H54 (cell line): Measurements from ENCODE around the gene ANKS1A.
A peak's percentile ranks its signal among the peaks of the same experiment; 100 is the strongest.

Experiments used
- DNase-seq: peaks from one replicate; pipeline ENCODE4 v3.0.0; 2011; ENCODE audit warnings: low spot score, mixed read lengths; ENCODE audit not compliant: insufficient read length
- FAIRE-seq: peaks from 3 replicates; lab custom pipeline; 2011; peaks lifted over from hg19 to GRCh38; lab: Jason Lieb, UNC
- POLR2A ChIP-seq: IDR thresholded peaks from 2 replicates; pipeline ENCODE4 v1.6.1; 2011; ENCODE audit warnings: low read depth, mild to moderate bottlenecking, low read length

The ANKS1A gene

DNA sequence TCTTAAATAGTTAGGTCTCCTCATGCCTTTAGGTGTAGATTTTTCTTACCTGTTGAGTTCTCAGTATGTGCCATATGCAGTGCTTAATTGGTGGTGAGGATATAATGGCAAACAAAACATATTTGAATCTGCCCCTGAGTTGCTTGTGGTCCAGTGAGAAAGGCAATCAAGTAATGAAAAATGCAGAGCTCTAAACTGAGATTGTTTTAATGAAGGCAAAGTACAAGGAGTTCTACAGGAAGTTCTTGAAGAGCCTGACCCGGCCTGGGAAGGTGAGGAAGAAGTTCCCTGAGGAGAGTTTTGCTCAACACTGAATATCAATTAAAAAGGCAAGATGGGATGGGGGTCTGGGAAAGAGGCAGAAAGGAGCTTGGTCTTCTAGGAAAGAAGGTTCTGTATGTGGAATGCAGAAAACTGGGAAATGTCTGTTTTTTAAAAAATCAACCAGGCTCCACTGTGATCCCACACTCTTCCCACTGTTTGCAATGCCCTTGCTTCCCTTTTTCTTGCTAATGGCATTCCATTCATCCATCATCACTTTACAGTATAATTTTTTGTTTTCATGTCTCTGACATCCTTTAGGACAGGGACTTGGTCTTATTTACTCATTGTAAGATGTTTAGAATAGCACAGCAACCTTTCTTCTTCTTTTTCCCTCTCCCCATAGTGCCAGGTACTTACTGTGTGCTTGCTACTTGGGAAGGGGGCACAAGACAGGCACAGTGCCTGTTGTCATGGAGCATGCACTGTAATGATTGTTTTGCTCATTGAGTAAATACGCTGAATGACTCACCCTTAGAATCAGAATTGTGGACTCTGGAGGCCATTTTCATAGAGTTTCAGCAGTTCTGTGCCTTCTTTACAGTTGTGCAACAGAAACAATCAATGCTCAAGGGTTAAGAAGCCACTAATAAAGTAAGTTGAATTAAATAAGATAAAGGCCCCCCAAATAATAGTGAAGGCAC is 64.3 kb downstream of the ANKS1A start:
- DNase-seq (peak; percentile 16), FAIRE-seq (peak; percentile 55)
- TF ChIP-seq POLR2A, result no peak

- DNase-seq (no peak), FAIRE-seq (no peak)
- TF ChIP-seq POLR2A, result no peak
These were observed 66.4 kb downstream of the ANKS1A start for GRCh38 chr6:34955442-34955841.

DNA sequence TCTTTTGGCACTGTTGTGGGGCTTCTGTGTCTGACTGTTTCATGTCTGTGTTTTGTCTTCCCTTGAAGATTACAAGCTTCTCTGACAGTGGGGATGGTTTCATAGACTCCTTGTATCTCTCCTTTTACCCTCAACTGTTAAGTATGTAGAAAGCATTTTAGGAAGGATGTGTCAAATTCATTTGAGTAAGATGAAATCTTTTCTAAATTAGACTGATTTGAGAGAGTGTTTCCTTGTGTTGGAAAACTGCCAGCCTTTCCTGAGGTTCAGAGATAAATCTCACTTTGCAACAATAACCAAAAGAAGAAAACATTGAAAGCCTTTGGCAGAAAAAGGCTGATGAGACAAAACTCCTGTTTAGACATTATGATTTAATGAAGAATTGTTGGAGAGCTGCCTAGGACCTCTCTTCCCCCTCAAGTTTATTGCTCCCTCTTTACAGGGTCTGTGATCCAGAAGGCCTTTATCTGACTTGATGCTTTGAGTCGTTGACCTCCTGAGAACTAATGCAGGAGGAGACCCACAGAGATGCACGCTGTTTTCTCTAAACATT is 68.3 kb downstream of the ANKS1A start:
- no peak for TF ChIP-seq POLR2A
- FAIRE-seq (no peak), DNase-seq (no peak)

- no peak for TF ChIP-seq POLR2A
- DNase-seq (no peak), FAIRE-seq (no peak)
These were observed 69.7 kb downstream of the ANKS1A start for GRCh38 chr6:34958734-34959133.

GRCh38 chr6:34959224-34959623 is 70.2 kb downstream of the ANKS1A start:
- FAIRE-seq (no peak), DNase-seq (no peak)
- no peak for TF ChIP-seq POLR2A

DNA sequence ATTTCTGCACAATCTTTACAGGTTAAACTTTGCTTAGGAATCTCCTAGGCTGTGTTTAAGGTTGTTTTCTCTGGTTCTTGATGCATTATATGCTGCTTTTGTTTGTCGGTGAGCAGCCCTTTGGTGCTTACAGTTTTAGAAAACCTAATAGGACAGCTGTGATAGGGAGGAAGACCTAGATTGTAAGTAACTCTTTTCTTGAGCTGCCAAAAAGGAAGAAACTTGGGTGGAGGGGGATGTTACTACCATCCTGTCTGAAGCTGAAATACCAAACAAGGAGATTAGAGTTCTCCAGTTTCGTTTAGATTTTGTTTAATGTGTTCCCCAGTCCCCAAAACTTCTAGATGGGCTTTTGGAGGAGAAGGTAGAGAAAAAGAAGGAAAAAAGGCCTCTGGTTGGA is 72.0 kb downstream of the ANKS1A start:
- no peak for DNase-seq
- no peak for TF ChIP-seq POLR2A
- FAIRE-seq, result no peak

GRCh38 chr6:34961574-34961973 is 72.5 kb downstream of the ANKS1A start:
- FAIRE-seq, result no peak
- DNase-seq, result no peak
- TF ChIP-seq POLR2A, result no peak

GRCh38 chr6:34964564-34964963 is 75.5 kb downstream of the ANKS1A start:
- FAIRE-seq, result no peak
- TF ChIP-seq POLR2A, result no peak
- DNase-seq, result no peak

DNA sequence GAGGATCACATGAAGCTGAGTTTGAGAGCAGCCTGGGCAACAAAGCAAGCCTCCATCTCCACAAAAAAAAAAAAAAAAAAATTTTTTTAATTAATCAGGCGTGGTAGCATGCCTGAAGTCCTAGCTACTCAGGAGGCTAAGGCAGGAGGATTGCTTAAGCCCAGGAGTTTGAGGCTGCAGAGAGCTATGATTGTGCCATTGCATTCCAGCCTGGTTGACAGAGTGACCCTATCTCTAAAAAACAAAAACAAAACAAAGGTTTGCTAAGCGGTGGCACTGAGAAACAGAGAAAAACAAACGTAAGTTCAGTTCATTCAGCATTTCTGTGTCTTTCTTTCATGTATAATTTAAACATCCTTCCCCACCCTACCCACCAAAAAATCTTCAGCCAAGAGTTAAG is 78.4 kb downstream of the ANKS1A start:
- no peak for FAIRE-seq

DNA sequence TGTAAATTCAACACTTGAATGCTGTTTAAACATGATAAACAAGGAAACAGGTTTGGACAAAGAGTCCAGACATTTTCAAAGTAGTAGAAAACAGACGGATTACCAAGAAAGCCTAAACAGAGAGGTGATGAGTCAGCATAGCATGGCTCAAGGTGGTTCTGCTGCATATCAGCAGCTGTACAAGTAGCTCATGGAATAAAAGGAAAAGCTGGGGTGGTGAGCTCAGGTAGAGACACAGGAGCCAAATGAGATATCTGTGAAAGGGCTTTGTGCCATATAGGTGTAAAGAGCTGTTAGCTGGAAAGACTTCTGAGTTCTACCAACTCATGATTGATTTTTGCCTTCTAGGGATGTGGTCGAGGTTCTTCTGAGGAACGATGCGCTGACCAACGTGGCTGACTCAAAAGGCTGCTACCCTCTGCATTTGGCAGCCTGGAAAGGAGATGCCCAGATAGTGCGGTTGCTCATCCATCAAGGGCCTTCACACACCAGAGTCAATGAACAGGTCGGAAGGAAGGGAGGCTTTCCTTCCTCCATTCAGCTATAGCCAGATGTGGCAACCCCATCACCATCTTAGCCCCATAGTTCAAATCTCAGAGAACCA is 80.7 kb downstream of the ANKS1A start:
- no peak for TF ChIP-seq POLR2A
- FAIRE-seq, result peak; percentile 38
- DNase-seq, result no peak

More for the DNA sequence above, 78.4 kb downstream of the ANKS1A start:
- TF ChIP-seq POLR2A, result no peak
- no peak for DNase-seq

DNA sequence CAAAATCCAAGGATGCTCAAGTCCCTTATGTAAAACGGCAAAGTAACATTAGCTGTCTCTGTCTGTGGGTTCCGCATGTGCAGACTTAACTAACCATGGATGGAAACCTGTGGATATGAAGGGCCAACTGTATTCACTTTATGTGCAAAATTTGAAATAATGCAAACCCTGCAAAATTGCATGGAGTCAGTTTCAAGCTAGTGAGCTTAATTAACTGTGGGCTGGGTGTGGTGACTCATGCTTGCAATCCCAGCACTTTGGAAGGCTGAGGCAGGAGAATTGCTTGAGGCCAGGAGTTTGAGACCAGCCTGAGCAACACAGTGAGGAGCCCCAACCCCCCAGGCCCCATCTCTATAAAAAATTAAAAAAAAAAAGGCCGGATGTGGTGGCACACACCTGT is 81.4 kb downstream of the ANKS1A start:
- FAIRE-seq (peak; percentile 23), DNase-seq (no peak)
- TF ChIP-seq POLR2A, result no peak

DNA sequence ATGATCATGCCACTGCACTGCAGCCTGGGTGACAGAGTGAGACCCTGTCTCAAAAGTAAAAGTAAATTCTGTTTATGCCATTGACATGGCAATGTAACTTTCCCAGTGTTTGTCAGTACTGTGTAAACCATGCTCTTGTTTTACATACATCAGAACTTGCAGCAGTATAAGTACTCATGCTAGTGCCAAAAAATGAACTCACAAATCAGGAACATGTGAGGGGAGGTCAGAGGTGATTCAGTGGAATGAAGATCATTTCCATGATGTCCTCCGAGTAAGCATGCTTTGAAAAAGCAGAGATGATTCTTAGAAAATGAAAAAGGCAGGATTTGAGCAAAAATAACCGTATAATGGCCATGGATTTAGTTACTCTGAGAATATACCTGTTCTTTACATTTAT is 81.9 kb downstream of the ANKS1A start:
- FAIRE-seq (peak; percentile 20), DNase-seq (no peak)
- TF ChIP-seq POLR2A, result no peak

DNA sequence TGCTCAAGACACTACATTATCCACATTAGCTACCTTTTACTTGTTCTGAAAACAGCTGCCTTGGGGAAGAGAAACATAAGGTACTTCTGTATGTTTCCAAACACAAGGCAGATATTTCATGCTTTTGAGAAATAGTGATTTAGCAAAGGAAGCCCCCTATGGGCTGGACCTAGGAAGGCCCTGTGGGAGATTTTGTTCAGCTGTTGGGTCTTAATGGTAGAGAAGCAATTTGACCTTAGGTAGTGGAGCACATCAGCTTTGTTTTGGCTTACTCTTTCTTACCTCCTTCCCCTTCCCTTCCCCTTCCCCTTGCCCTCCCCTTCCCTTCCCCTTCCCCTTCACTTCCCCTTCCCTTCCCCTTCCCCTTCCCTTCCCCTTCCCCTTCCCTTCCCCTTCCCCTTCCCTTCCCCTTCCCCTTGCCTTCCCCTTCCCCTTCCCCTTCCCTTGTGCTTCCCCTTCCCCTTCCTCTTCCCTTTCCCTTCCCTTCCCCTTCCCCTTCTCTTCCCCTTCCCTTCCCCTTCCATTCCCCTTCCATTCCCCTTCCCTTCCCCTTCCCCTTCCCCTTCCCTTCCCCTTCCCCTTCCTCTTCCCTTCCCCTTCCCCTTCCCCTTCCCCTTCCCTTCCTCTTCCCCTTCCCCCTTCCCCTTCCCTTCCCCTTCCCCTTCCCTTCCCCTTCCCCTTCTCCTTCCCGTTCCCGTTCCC is 84.6 kb downstream of the ANKS1A start:
- FAIRE-seq, result no peak
- no peak for DNase-seq
- TF ChIP-seq POLR2A, result no peak

DNA sequence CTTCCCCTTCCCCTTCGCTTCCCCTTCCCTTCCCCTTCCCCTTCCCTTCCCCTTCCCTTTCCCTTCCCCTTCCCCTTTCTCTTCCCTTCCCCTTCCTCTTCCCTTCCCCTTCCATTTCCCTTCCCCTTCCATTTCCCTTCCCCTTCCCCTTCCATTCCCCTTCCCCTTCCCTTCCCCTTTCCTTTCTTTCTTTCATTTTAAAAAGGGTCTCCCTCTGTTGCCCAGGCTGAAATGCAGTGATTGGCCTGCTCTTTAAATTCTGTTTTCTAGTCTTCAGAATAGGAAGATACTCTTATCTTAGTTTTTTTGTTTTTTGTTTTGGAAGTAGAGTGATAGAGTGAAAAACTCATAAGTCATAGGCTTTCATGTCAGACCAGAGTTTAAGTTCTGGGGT is 85.2 kb downstream of the ANKS1A start:
- DNase-seq (no peak), FAIRE-seq (no peak)
- no peak for TF ChIP-seq POLR2A
